Loucy (cell line): ENCODE results near the gene KIAA1328.

ENCODE experiments used
- CTCF ChIP-seq: fragments of 200-600 bp; sonication (generic); conservative IDR thresholded peaks from 2 replicates; pipeline ENCODE4 v1.5.1; 2014; ENCODE audit warnings: mild to moderate bottlenecking, antibody characterized with exemption, low read length
- EZH2phosphoT487 ChIP-seq: fragments of 200-600 bp; IDR thresholded peaks from 2 replicates; pipeline ENCODE4 v1.6.1; 2018; ENCODE audit warnings: antibody characterized with exemption, mild to moderate bottlenecking, moderate library complexity, borderline replicate concordance

GRCh38 chr18:37266290-37266689, 437.4 kb downstream of the KIAA1328 start:
- TF ChIP-seq EZH2phosphoT487 (no peak), CTCF (no peak)
